IMR-90 (cell line): ENCODE measurements around the gene EFS. TPM values are rescaled to one million over a fixed set of nuclear protein-coding genes. Genes with fewer than 3 reads are reported as not detected.

ENCODE experiments used
- ATAC-seq: fragments of 200-7000 bp; cut with Tn5 transposase; 2 replicates; pipeline ENCODE4 v1.9.1; 2020; ENCODE audit warnings: low read depth, mild to moderate bottlenecking, moderate library complexity
- BruUV-seq: library from RNA; stranded (reverse); fragments of 400-500 nt; replicated peaks from 2 replicates; lab custom pipeline; 2021; lab: Mats Ljungman, UMichigan
- CTCF ChIA-PET: fragments of 300-600 bp; formaldehyde crosslinking; extraction: SDS; loops from one replicate; lab custom pipeline; 2021; ENCODE audit warnings: antibody characterized with exemption; lab: Yijun Ruan, JAX
- POLR2A ChIA-PET: fragments of 300-600 bp; sonication (Branson Sonifier 250); formaldehyde crosslinking; loops from one replicate; lab custom pipeline; 2022; ENCODE audit warnings: antibody characterized with exemption; ENCODE audit not compliant: unreplicated experiment; lab: Charles Lee
- DNase-seq: peaks from one replicate; pipeline ENCODE4 v3.0.0; 2013
- H2AFZ ChIP-seq: replicated peaks from 2 replicates; pipeline ENCODE3; 2013; ENCODE audit warnings: low read length, mild to moderate bottlenecking; ENCODE audit not compliant: poor library complexity
- H2AK5ac ChIP-seq: 2 replicates; pipeline ENCODE4 v1.6.1; 2013; ENCODE audit warnings: low read depth, low read length, inconsistent platforms
- H2AK9ac ChIP-seq: replicated peaks from 2 replicates; pipeline ENCODE3; 2013; ENCODE audit warnings: mild to moderate bottlenecking, low read depth, low read length, moderate library complexity; ENCODE audit not compliant: poor library complexity
- H2BK120ac ChIP-seq: 2 replicates; pipeline ENCODE4 v1.6.1; 2013; ENCODE audit warnings: low read depth, low read length, inconsistent platforms
- H2BK15ac ChIP-seq: 3 replicates; pipeline ENCODE4 v1.6.1; 2013; ENCODE audit warnings: low read depth, low read length, inconsistent platforms
- H2BK20ac ChIP-seq: 2 replicates; pipeline ENCODE4 v1.6.1; 2013; ENCODE audit warnings: low read depth, mild to moderate bottlenecking, inconsistent platforms, low read length, moderate library complexity
- H2BK5ac ChIP-seq: 2 replicates; pipeline ENCODE4 v1.6.1; 2013; ENCODE audit warnings: mild to moderate bottlenecking, low read depth, low read length, inconsistent platforms; ENCODE audit not compliant: poor library complexity, severe bottlenecking
- H3K14ac ChIP-seq: replicated peaks from 2 replicates; pipeline ENCODE4 v1.6.1; 2013; ENCODE audit warnings: low read depth, low read length, inconsistent platforms
- H3K18ac ChIP-seq: 2 replicates; pipeline ENCODE4 v1.6.1; 2013; ENCODE audit warnings: low read depth, low read length, control low read depth
- H3K23ac ChIP-seq: 2 replicates; pipeline ENCODE4 v1.6.1; 2013; ENCODE audit warnings: low read depth, low read length, inconsistent platforms
- H3K27ac ChIP-seq: 2 replicates; pipeline ENCODE4 v1.5.1; 2013; ENCODE audit warnings: mild to moderate bottlenecking, control low read depth, low read length; ENCODE audit not compliant: insufficient read depth
- H3K27me3 ChIP-seq: 2 replicates; pipeline ENCODE4 v1.6.1; 2013; ENCODE audit warnings: low read length; ENCODE audit not compliant: control insufficient read depth, insufficient read depth
- H3K36me3 ChIP-seq: 2 replicates; pipeline ENCODE4 v1.6.1; 2013; ENCODE audit warnings: low read length, mixed read lengths; ENCODE audit not compliant: control insufficient read depth, insufficient read depth
- H3K4ac ChIP-seq: 2 replicates; pipeline ENCODE4 v1.6.1; 2013; ENCODE audit warnings: low read depth, low read length, inconsistent platforms
- H3K4me1 ChIP-seq: 2 replicates; pipeline ENCODE4 v1.6.1; 2013; ENCODE audit warnings: low read length, mixed read lengths; ENCODE audit not compliant: control insufficient read depth, insufficient read depth
- H3K4me2 ChIP-seq: 2 replicates; pipeline ENCODE4 v1.6.1; 2013; ENCODE audit warnings: low read depth, mild to moderate bottlenecking, control low read depth, low read length, moderate library complexity
- H3K4me3 ChIP-seq: 2 replicates; pipeline ENCODE4 v1.5.1; 2013; ENCODE audit warnings: low read depth, mild to moderate bottlenecking, control low read depth, low read length, moderate library complexity; ENCODE audit not compliant: insufficient read depth
- H3K56ac ChIP-seq: 2 replicates; pipeline ENCODE4 v1.6.1; 2013; ENCODE audit warnings: low read length, inconsistent platforms; ENCODE audit not compliant: insufficient read depth; ENCODE audit errors: extremely low read depth
- H3K79me1 ChIP-seq, 2 experiments: 2 replicates each; pipeline ENCODE4 v1.6.1; 2013; ENCODE audit warnings: low read length in 2 of 2, inconsistent platforms in 1 of 2, low read depth in 1 of 2
- H3K9ac ChIP-seq: 2 replicates; pipeline ENCODE4 v1.6.1; 2013; ENCODE audit warnings: low read depth, low read length, control low read depth
- H3K9me1 ChIP-seq: 2 replicates; pipeline ENCODE4 v1.6.1; 2013; ENCODE audit warnings: low read length, inconsistent platforms; ENCODE audit not compliant: insufficient read depth
- H3K9me3 ChIP-seq: 2 replicates; pipeline ENCODE4 v1.6.1; 2013; ENCODE audit warnings: low read length; ENCODE audit not compliant: control insufficient read depth, insufficient read depth
- H4K20me1 ChIP-seq: 2 replicates; pipeline ENCODE4 v1.6.1; 2013; ENCODE audit warnings: low read length, inconsistent platforms; ENCODE audit not compliant: insufficient read depth
- H4K5ac ChIP-seq: 2 replicates; pipeline ENCODE4 v1.6.1; 2013; ENCODE audit warnings: mild to moderate bottlenecking, low read depth, low read length, control low read depth
- H4K8ac ChIP-seq, 2 experiments: 2 replicates each; pipeline ENCODE4 v1.6.1; 2013; ENCODE audit warnings: low read depth in 2 of 2, low read length in 2 of 2, control low read depth in 1 of 2, inconsistent platforms in 1 of 2
- H4K91ac ChIP-seq: 2 replicates; pipeline ENCODE4 v1.6.1; 2013; ENCODE audit warnings: low read depth, low read length, inconsistent platforms; ENCODE audit not compliant: insufficient read depth
- BHLHE40 ChIP-seq: fragments of 150-350 bp; IDR thresholded peaks from 2 replicates; pipeline ENCODE4 v1.6.1; 2016; ENCODE audit warnings: mild to moderate bottlenecking, low read depth, low read length
- CEBPB ChIP-seq: IDR thresholded peaks from 2 replicates; pipeline ENCODE4 v1.6.1; 2012; ENCODE audit warnings: low read depth, low read length, improper control_type of control experiment
- CHD1 ChIP-seq: IDR thresholded peaks from 2 replicates; pipeline ENCODE4 v1.6.1; 2012; ENCODE audit warnings: low read depth, low read length, improper control_type of control experiment
- FOS ChIP-seq: fragments of 150-350 bp; IDR thresholded peaks from 2 replicates; pipeline ENCODE4 v1.6.1; 2016; ENCODE audit warnings: low read depth, low read length
- MAFK ChIP-seq: IDR thresholded peaks from 2 replicates; pipeline ENCODE4 v1.6.1; 2012; ENCODE audit warnings: low read depth, low read length, improper control_type of control experiment
- MAZ ChIP-seq: IDR thresholded peaks from 2 replicates; pipeline ENCODE4 v1.6.1; 2012; ENCODE audit warnings: low read depth, mild to moderate bottlenecking, low read length, improper control_type of control experiment, moderate library complexity, borderline replicate concordance
- MXI1 ChIP-seq: IDR thresholded peaks from 2 replicates; pipeline ENCODE4 v1.6.1; 2012; ENCODE audit warnings: low read depth, mild to moderate bottlenecking, low read length, moderate library complexity, borderline replicate concordance
- NFE2L2 ChIP-seq: fragments of 150-350 bp; IDR thresholded peaks from 2 replicates; pipeline ENCODE4 v1.6.1; 2016; ENCODE audit warnings: low read depth, mild to moderate bottlenecking, low read length
- POLR2A ChIP-seq: IDR thresholded peaks from 2 replicates; pipeline ENCODE4 v1.6.1; 2012; ENCODE audit warnings: mild to moderate bottlenecking, low read depth, low read length
- RAD21 ChIP-seq: IDR thresholded peaks from 2 replicates; pipeline ENCODE4 v1.6.1; 2012; ENCODE audit warnings: low read length, improper control_type of control experiment
- RCOR1 ChIP-seq: IDR thresholded peaks from 2 replicates; pipeline ENCODE4 v1.6.1; 2012; ENCODE audit warnings: mild to moderate bottlenecking, low read length, improper control_type of control experiment; ENCODE audit not compliant: insufficient replicate concordance
- RFX5 ChIP-seq: IDR thresholded peaks from 2 replicates; pipeline ENCODE4 v1.8.0; 2012; ENCODE audit warnings: low read depth, mild to moderate bottlenecking, low read length, moderate library complexity
- SMC3 ChIP-seq: fragments of 150-350 bp; IDR thresholded peaks from 2 replicates; pipeline ENCODE4 v1.6.1; 2016; ENCODE audit warnings: low read depth, mild to moderate bottlenecking, antibody characterized with exemption, low read length, moderate library complexity
- USF2 ChIP-seq: fragments of 150-350 bp; IDR thresholded peaks from 2 replicates; pipeline ENCODE4 v1.6.1; 2017; ENCODE audit warnings: mild to moderate bottlenecking, antibody characterized with exemption, low read length, low read depth
- WGBS, 2 experiments: methylation state at CpG; one replicate each; pipeline versions ENCODE4 v1.1.5 to v1.1.7; 2013; ENCODE audit warnings: missing lambda C conversion rate in 2 of 2; ENCODE audit not compliant: insufficient read length in 1 of 2; ENCODE audit errors: extremely low coverage in 2 of 2; 5-methylcytosine and 5-hydroxymethylcytosine counted together
- dilution Hi-C: fragments of 300-500 bp; cut with HindIII; formaldehyde crosslinking; loops from one replicate; pipeline ENCODE4 v1.14.3; 2018; ENCODE audit warnings: low sequenced_read_pairs; ENCODE audit not compliant: unreplicated experiment
- in situ Hi-C: fragments of 300-500 bp; cut with MboI; formaldehyde crosslinking; loops from 3 replicates; pipeline ENCODE4 v1.14.3; 2019; ENCODE audit warnings: low sequenced_read_pairs, inconsistent platforms, mixed read lengths
- intact Hi-C: fragments of 100-400 bp; cut with micrococcal nuclease; formaldehyde crosslinking; loops from 2 replicates; pipeline ENCODE4 v1.10.0; 2022
- polyA plus RNA-seq, 3 experiments: library from polyadenylated mRNA; depleted of rRNA; stranded (reverse); fragments of >200 nt; gene quantifications; 2 replicates each; pipeline ENCODE4 v1.2.3, GENCODE V29; 2012; ENCODE audit warnings: low replicate concordance in 1 of 3
- total RNA-seq: library from RNA; depleted of rRNA; stranded (reverse); fragments of >200 nt; gene quantifications from 2 replicates; pipeline ENCODE4 v1.2.3, GENCODE V29; 2012
- TF ChIP-seq, protein P1 (sequence below): fragments of 150-350 bp; IDR thresholded peaks from 2 replicates; pipeline ENCODE4 v1.6.1; 2016; ENCODE audit warnings: low read depth, mild to moderate bottlenecking, low read length, moderate library complexity, borderline replicate concordance
- TF ChIP-seq, protein P2 (sequence below): conservative IDR thresholded peaks from 2 replicates; pipeline ENCODE4 v1.5.1; 2012; ENCODE audit warnings: mild to moderate bottlenecking, low read depth, low read length, improper control_type of control experiment

EFS gene
- total and polyA plus RNA-seq, 2 of the 4 experiments (the other 2 are of a cell fraction): 2.2 to 11.6 TPM

- H3K23ac ChIP-seq: no peak overlapping the region
- in situ Hi-C loops: loop anchor here (10.0 kb wide), 1 partner anchor 45 kb away; the partner anchor contains the start of gene PABPN1
- no peaks in the 10 kb centered on the region for H4K20me1 ChIP-seq
- H3K9me3 ChIP-seq: no peaks in the 10 kb centered on the region
- no peak overlapping the region for H3K18ac ChIP-seq
- no peak overlapping the region for H2AFZ ChIP-seq
- no peak overlapping the region for H3K4ac ChIP-seq
- dilution Hi-C loops: no loop called here
- intact Hi-C loops: no loop called here
- H3K36me3 ChIP-seq: no peaks in the 10 kb centered on the region
- peaks cover 39% of the 10 kb centered on the region for H3K27me3 ChIP-seq
- ChIA-PET CTCF (no interaction called here), POLR2A (no interaction called here)
- peaks cover 4% of the 10 kb centered on the region; the same call in 1 of the 2 replicates for H3K4me1 ChIP-seq
- peaks cover 5% of the 10 kb centered on the region; the same call in 1 of the 2 replicates for H3K9me1 ChIP-seq
- TF ChIP-seq MAFK (no peak), SMC3 (no peak), RAD21 (no peak), RFX5 (no peak), FOS (no peak), MAZ (no peak), CHD1 (no peak), RCOR1 (no peak), POLR2A (no peak), USF2 (no peak), MXI1 (no peak), BHLHE40 (no peak), CEBPB (no peak), NFE2L2 (no peak)
- TF ChIP-seq, protein P1, sequence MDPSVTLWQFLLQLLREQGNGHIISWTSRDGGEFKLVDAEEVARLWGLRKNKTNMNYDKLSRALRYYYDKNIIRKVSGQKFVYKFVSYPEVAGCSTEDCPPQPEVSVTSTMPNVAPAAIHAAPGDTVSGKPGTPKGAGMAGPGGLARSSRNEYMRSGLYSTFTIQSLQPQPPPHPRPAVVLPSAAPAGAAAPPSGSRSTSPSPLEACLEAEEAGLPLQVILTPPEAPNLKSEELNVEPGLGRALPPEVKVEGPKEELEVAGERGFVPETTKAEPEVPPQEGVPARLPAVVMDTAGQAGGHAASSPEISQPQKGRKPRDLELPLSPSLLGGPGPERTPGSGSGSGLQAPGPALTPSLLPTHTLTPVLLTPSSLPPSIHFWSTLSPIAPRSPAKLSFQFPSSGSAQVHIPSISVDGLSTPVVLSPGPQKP: no peak
- TF ChIP-seq, protein P2, sequence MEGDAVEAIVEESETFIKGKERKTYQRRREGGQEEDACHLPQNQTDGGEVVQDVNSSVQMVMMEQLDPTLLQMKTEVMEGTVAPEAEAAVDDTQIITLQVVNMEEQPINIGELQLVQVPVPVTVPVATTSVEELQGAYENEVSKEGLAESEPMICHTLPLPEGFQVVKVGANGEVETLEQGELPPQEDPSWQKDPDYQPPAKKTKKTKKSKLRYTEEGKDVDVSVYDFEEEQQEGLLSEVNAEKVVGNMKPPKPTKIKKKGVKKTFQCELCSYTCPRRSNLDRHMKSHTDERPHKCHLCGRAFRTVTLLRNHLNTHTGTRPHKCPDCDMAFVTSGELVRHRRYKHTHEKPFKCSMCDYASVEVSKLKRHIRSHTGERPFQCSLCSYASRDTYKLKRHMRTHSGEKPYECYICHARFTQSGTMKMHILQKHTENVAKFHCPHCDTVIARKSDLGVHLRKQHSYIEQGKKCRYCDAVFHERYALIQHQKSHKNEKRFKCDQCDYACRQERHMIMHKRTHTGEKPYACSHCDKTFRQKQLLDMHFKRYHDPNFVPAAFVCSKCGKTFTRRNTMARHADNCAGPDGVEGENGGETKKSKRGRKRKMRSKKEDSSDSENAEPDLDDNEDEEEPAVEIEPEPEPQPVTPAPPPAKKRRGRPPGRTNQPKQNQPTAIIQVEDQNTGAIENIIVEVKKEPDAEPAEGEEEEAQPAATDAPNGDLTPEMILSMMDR: no peak
- DNase-seq (no peak), ATAC-seq (no peak)
- no peak overlapping the region for H3K4me2 ChIP-seq
- H2BK20ac ChIP-seq: no peak overlapping the region
- H3K27ac ChIP-seq: no peak overlapping the region
- no peaks in the 10 kb centered on the region for H3K79me1 ChIP-seq
- no peak overlapping the region for H4K5ac ChIP-seq
- no peak overlapping the region for H3K9ac ChIP-seq
- H4K91ac ChIP-seq: no peak overlapping the region
- no peak overlapping the region for H2BK5ac ChIP-seq
- H2AK9ac ChIP-seq: no peak overlapping the region
- no peak overlapping the region for H2BK15ac ChIP-seq
- H2BK120ac ChIP-seq: no peak overlapping the region
- H3K56ac ChIP-seq: no peak overlapping the region
- BruUV-seq: no TSS peak
- H2AK5ac ChIP-seq: no peak overlapping the region
- no CpG with 5 or more reads among the region's 1 CpG for WGBS, 2 experiments
- H4K8ac ChIP-seq: no peak overlapping the region
- H3K14ac ChIP-seq: no peak overlapping the region
- H3K4me3 ChIP-seq: no peak overlapping the region
These were observed 5.2 kb upstream of the EFS start for GRCh38 chr14:23370221-23370620.
